ENCODE data around the gene ADCY5. TPM values are rescaled to one million over a fixed set of nuclear protein-coding genes. Genes with fewer than 3 reads are reported as not detected.

The ADCY5 gene
- polyA plus RNA-seq, 3 donors = not detected

GRCh38 chr3:123281929-123282328 is 167.0 kb downstream of the ADCY5 start:
- H3K4me3 Mint-ChIP-seq = no peak overlapping the region
- peaks cover 2 to 4% (median 2%) of the 10 kb centered on the region in 3 donors for H3K27me3 Mint-ChIP-seq (ENCODE audit: low read depth in 3 of 3)
- Histone ChIP-seq H3K4me3 (replicated peaks in 1 of 3; ENCODE audit: low read depth in 2 of 3, low read length in 3 of 3) (no peak overlapping the region), H3K4me2 (replicated peaks; ENCODE audit: extremely low read depth, low read length, poor library complexity, severe bottlenecking) (no peak overlapping the region), H3K36me3 (replicated peaks in 1 of 2; ENCODE audit: control insufficient read depth in 1 of 2, insufficient read depth in 2 of 2, low read length in 2 of 2) (no peaks in the 10 kb centered on the region), H3K9me3 (replicated peaks in 1 of 2; ENCODE audit: control insufficient read depth in 1 of 2, insufficient read depth in 1 of 2, low read length in 2 of 2) (no peaks in the 10 kb centered on the region), H3K27ac (ENCODE audit: low read depth in 1 of 2, low read length in 2 of 2) (no peak overlapping the region), H4K20me1 (ENCODE audit: insufficient read depth, low read length) (no peaks in the 10 kb centered on the region), H3K79me2 (ENCODE audit: insufficient read depth, low read length) (no peaks in the 10 kb centered on the region), H2AFZ (ENCODE audit: insufficient read depth, low read depth, low read length, poor library complexity, severe bottlenecking) (no peak overlapping the region), H3K4me1 (ENCODE audit: control insufficient read depth in 1 of 2, insufficient read depth in 2 of 2, low read length in 2 of 2) (no peaks in the 10 kb centered on the region), H3K27me3 (ENCODE audit: control insufficient read depth in 2 of 2, insufficient read depth in 2 of 2, low read length in 2 of 2) (no peaks in the 10 kb centered on the region), H3K9ac (ENCODE audit: insufficient read depth, low read length, poor library complexity, severe bottlenecking) (no peak overlapping the region)
- WGBS (ENCODE audit: insufficient coverage) = 100% methylated on average over 2 of the region's 2 CpGs
- DNase-seq = no peak
- no peaks in the 10 kb centered on the region for H3K36me3 Mint-ChIP-seq
- TF ChIP-seq CTCF (IDR thresholded peaks at IDR 0.05) = no peak
- H3K4me1 Mint-ChIP-seq = no peaks in the 10 kb centered on the region
- intact Hi-C loops (cut with micrococcal nuclease) = no loop called here
- H3K27ac Mint-ChIP-seq = no peak overlapping the region
- no peaks in the 10 kb centered on the region for H3K9me3 Mint-ChIP-seq

- no peaks in the 10 kb centered on the region for H3K36me3 Mint-ChIP-seq
- Histone ChIP-seq H3K9me3 (replicated peaks in 1 of 2; ENCODE audit: control insufficient read depth in 1 of 2, insufficient read depth in 1 of 2, low read length in 2 of 2) (no peaks in the 10 kb centered on the region), H4K20me1 (ENCODE audit: insufficient read depth, low read length) (no peaks in the 10 kb centered on the region), H3K36me3 (replicated peaks in 1 of 2; ENCODE audit: control insufficient read depth in 1 of 2, insufficient read depth in 2 of 2, low read length in 2 of 2) (no peaks in the 10 kb centered on the region), H3K9ac (ENCODE audit: insufficient read depth, low read length, poor library complexity, severe bottlenecking) (no peak overlapping the region), H3K27me3 (ENCODE audit: control insufficient read depth in 2 of 2, insufficient read depth in 2 of 2, low read length in 2 of 2) (no peaks in the 10 kb centered on the region), H3K27ac (ENCODE audit: low read depth in 1 of 2, low read length in 2 of 2) (no peak overlapping the region), H3K4me3 (replicated peaks in 1 of 3; ENCODE audit: low read depth in 2 of 3, low read length in 3 of 3) (no peak overlapping the region), H3K4me1 (ENCODE audit: control insufficient read depth in 1 of 2, insufficient read depth in 2 of 2, low read length in 2 of 2) (no peaks in the 10 kb centered on the region), H2AFZ (ENCODE audit: insufficient read depth, low read depth, low read length, poor library complexity, severe bottlenecking) (no peak overlapping the region), H3K79me2 (ENCODE audit: insufficient read depth, low read length) (no peaks in the 10 kb centered on the region), H3K4me2 (replicated peaks; ENCODE audit: extremely low read depth, low read length, poor library complexity, severe bottlenecking) (no peak overlapping the region)
- no peak for DNase-seq
- H3K27ac Mint-ChIP-seq = no peak overlapping the region
- no peak overlapping the region for H3K4me3 Mint-ChIP-seq
- H3K9me3 Mint-ChIP-seq = no peaks in the 10 kb centered on the region
- intact Hi-C loops (cut with micrococcal nuclease) = no loop called here
- H3K4me1 Mint-ChIP-seq = no peaks in the 10 kb centered on the region
- H3K27me3 Mint-ChIP-seq (ENCODE audit: low read depth in 3 of 3) = peaks cover 2% of the 10 kb centered on the region in 3 donors
- TF ChIP-seq CTCF (IDR thresholded peaks at IDR 0.05) = no peak
- WGBS (ENCODE audit: insufficient coverage) = no CpG with 5 or more reads among the region's 3 CpGs
These were observed 167.5 kb downstream of the ADCY5 start for GRCh38 chr3:123281406-123281805.

Measured in CD14-positive monocyte (primary cell).